AG04449 (cell line): Measurements from ENCODE around the gene MAP4K5.

Experiments used
- CTCF ChIA-PET: fragments of 350-600 bp; formaldehyde crosslinking; extraction: SDS; loops from one replicate; lab custom pipeline; 2021; ENCODE audit warnings: antibody characterized with exemption; lab: Yijun Ruan, JAX
- POLR2A ChIA-PET: fragments of 400-600, 350-600 bp; formaldehyde crosslinking; extraction: SDS; loops from one replicate; lab custom pipeline; 2020; ENCODE audit warnings: antibody characterized with exemption, inconsistent platforms; lab: Yijun Ruan, JAX
- DNase-seq: peaks from one replicate; pipeline ENCODE4 v3.0.0-alpha.2; 2010; ENCODE audit warnings: low read depth, low spot score
- H3K4me3 ChIP-seq: 2 replicates; pipeline ENCODE4 v1.5.1; 2011; ENCODE audit warnings: low read depth, mild to moderate bottlenecking, control low read depth, low read length
- TF ChIP-seq, protein P1 (sequence below): IDR thresholded peaks from one replicate; pipeline ENCODE4 v1.5.1; 2011; ENCODE audit warnings: mild to moderate bottlenecking, moderate library complexity, low read length, control low read depth, inconsistent platforms; ENCODE audit not compliant: insufficient read depth; ENCODE audit errors: missing control alignments

MAP4K5 gene

DNA sequence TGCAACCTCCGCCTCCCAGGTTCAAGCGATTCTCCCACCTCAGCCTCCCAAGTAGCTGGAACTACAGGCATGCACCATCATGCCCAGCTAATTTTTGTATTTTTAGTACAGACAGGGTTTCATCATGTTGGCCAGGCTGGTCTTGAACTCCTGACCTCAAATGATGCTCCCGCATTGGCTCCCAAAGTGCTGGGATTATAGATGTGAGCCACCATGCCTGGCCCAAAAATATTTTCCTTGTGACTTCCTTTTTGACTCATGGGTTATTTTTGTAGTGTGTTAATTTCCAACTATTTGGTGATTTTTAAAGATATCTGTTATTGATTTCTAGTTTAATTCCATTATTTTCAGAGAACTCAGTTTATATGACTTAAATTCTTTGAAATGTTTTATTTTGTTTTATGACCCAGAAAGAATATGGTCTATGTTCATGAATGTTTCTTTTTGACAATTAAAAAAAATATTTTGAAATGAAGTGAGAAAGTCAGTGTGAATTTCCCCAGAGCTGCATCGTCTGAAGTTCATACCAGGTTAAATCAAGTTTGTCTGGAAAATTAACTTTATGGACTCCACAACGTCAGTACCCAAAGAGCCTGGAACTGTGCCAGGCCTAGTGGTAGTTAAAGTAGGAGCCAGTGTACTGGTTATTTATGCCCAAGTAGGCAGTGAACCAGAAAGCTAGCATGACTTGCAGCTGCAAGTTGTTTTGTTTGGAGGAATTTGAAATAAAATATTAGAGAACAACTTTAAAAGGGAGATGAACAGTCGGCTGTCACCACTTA is 132.9 kb downstream of the MAP4K5 start:
- H3K4me3 ChIP-seq, result no peak overlapping the region
- CTCF ChIA-PET, result interaction anchor here (1.0 to 1.2 kb wide), 2 partner anchors 11 to 79 kb away, joined by 4 to 5 read pairs; no protein-coding TSS in a partner anchor
- TF ChIP-seq, protein P1, sequence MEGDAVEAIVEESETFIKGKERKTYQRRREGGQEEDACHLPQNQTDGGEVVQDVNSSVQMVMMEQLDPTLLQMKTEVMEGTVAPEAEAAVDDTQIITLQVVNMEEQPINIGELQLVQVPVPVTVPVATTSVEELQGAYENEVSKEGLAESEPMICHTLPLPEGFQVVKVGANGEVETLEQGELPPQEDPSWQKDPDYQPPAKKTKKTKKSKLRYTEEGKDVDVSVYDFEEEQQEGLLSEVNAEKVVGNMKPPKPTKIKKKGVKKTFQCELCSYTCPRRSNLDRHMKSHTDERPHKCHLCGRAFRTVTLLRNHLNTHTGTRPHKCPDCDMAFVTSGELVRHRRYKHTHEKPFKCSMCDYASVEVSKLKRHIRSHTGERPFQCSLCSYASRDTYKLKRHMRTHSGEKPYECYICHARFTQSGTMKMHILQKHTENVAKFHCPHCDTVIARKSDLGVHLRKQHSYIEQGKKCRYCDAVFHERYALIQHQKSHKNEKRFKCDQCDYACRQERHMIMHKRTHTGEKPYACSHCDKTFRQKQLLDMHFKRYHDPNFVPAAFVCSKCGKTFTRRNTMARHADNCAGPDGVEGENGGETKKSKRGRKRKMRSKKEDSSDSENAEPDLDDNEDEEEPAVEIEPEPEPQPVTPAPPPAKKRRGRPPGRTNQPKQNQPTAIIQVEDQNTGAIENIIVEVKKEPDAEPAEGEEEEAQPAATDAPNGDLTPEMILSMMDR, result no peak
- no peak for DNase-seq
- POLR2A ChIA-PET, result interaction anchor here (0.6 kb wide), 1 partner anchor 29 kb away, joined by 3 read pairs; no protein-coding TSS in a partner anchor

DNA sequence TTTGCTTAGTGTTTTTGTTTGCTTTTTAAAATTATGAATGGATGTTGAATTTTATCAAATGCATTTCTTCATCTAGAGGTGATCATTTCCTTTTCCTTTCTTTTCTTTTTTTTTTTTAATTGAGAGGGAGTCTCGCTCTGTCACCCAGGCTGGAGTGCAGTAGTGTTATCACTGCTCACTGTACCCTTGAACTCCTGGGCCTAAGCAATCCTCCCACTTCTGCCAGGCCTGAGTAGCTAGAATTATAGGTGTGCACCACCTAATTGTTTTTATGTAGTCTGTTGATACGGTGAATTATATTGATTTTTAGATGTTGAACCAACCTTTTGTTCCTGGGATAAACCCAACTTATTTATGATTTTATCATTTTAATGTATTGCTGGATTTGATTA is 134.2 kb downstream of the MAP4K5 start:
- H3K4me3 ChIP-seq, result no peak overlapping the region
- no peak for DNase-seq
- POLR2A ChIA-PET, result no interaction called here
- TF ChIP-seq, protein P1, result no peak
- CTCF ChIA-PET, result interaction anchor here (2.2 kb wide), 1 partner anchor 77 kb away, joined by 7 read pairs; no protein-coding TSS in a partner anchor

DNA sequence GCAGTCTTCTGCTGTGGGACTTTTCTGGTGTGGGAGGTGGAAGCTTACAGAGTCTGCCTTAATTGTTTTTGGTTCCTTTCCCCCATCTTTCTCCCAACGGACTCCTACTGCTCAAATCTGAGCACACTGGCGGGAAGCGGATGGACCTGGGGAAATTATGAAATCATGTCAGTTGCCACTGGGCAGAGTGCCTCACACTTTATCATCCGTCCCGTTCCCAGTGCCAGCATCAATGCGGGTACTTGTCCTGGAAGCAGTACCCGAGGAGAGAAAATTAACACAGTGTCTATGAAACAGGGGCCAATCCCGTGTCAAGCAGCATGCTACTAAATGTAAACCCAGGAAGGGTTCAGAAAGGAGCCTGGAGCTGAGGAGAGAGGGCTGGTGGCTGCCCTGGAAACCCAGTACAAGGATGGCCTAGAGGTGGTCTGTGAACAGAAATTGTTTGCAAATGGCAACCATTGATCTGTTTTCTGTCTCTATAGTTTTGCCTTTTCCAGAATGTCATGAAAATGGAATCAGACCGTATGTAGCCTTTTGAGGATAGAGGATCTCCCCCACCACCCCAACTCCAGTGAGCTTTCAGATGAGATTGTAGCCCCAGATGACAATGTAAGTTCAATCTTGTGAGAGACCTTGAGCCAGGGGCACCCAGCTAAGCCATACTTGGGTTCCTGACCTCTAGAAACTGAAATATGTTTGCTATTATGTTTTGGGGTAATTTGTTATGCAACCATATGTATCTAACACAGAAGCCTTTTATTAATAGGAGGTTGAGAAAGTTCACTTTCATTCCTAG is 134.8 kb downstream of the MAP4K5 start:
- no peak for DNase-seq
- CTCF ChIA-PET, result interaction anchor here (1.2 to 2.2 kb wide), 2 partner anchors 14 to 77 kb away, joined by 4 to 7 read pairs; no protein-coding TSS in a partner anchor
- peak overlapping the region; percentile 52 for H3K4me3 ChIP-seq
- TF ChIP-seq, protein P1, result no peak
- POLR2A ChIA-PET, result interaction anchor here (0.6 kb wide), 1 partner anchor 454 kb away, joined by 3 read pairs; no protein-coding TSS in a partner anchor

DNA sequence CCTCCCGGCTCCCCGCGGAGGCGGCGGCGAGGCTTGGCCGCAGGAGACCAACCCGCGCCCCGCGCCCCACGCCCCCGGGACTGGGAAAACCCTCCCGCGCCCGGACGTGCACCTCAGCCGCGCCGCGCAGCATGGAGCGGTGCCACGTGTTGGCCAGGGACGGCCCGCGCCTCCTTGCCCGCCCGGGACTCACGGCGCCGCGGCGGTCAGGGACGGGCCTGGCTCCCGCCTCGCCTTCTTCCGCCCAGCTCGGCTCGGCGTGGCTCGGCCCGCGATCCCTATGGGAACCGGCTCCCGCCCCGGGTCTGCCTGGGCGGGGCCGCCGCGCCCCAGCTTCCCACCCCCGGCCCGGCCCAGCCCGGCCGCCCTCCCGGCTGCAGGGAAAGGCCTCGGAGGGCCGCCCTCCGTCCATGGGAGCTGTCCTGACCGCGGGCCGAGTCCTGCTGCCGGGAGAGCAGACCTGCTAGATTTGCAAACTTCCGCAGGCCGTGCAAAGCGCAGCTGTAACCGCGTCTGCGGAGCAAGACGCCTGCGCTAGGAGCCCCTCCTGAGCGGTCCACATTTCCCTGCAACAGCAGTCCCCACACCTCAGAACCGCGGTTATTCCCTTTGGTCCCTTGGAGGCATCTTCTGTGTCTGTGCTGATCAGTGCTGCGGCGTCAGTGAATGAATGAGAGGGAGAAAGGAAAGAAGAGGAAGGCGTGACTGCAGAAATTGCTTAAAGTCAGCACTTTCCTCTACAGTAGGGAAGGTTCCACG is 135.6 kb downstream of the MAP4K5 start, which contains the start of gene CDKL1:
Gene CDKL1 (minus strand): TSS at position 251 of the 759 bp plus-strand sequence. CDS start 1,013 bp downstream, outside the sequence.
- TF ChIP-seq, protein P1, result peak; percentile 0
- H3K4me3 ChIP-seq, result peak within 1 kb of the TSS; percentile 52
- ChIA-PET CTCF (interaction anchor here (1.2 to 2.2 kb wide), 3 partner anchors 11 to 76 kb away, joined by 3 to 7 read pairs (median 4); no protein-coding TSS in a partner anchor), POLR2A (interaction anchor here (0.6 kb wide), 2 partner anchors 34 to 455 kb away, joined by 3 read pairs; no protein-coding TSS in a partner anchor)
- no peak for DNase-seq

DNA sequence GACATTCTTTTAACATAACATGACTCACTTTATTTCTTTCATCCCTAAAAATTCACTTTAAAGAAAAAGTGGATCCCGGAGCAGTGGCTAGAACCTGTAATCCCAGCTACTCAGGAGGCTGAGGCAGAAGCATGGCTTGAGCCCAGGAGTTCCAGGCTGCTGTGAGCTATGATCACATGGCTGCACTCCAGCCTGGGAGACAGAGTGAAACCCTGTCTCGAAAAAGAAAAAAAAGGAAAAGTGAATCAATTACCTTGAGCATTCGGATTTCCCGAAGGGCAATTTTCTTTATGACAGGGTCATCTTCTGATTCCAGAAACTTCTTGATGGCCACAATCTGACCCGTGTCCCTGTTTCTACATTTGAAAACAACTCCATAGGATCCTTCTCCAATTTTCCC is 136.9 kb downstream of the MAP4K5 start:
- ChIA-PET POLR2A (no interaction called here), CTCF (no interaction called here)
- DNase-seq, result no peak
- TF ChIP-seq, protein P1, result no peak
- no peak overlapping the region; the same call in 1 of the 2 replicates for H3K4me3 ChIP-seq
